Measurements from ENCODE around the gene C1orf21. TPM values are rescaled to one million over a fixed set of nuclear protein-coding genes. Genes with fewer than 3 reads are reported as not detected.

The C1orf21 gene
- total and polyA plus RNA-seq, 12 donors = 20.6 to 76.7 (median 67.5) TPM

- 84 to 85% methylated on average over 8 of the region's 8 CpGs for WGBS, 2 donors
- ATAC-seq (no peak), DNase-seq (no peak)
- no peak for TF ChIP-seq CTCF (IDR thresholded peaks at IDR 0.05)
- Histone ChIP-seq H3K4me1 (peaks cover 0 to 51% (median 42%) of the 10 kb centered on the region in 9 donors), H3K36me3 (peaks cover 0 to 33% (median 6%) of the 10 kb centered on the region in 9 donors), H3K9me3 (no peaks in the 10 kb centered on the region), H3K27me3 (no peaks in the 10 kb centered on the region), H3K4me3 (no peak overlapping the region), H3K27ac (peak overlapping the region in 1 of 10 donors; percentile 41)
- intact Hi-C loops (cut with DNase I) = loop anchor here in 2 of 10 donors (5.0 to 10.0 kb wide), 2 partner anchors 35 to 1218 kb away; no protein-coding TSS in a partner anchor
Measured at GRCh38 chr1:184512724-184513123, 125.9 kb downstream of the C1orf21 start.

- H3K27ac ChIP-seq = peak overlapping the region in 4 of 10 donors; percentile 20 to 41 (median 26)
- ATAC-seq (peak in 3 of 8 donors; percentile 24 to 34 (median 31)), DNase-seq (no peak)
- intact Hi-C loops (cut with DNase I) = loop anchor here in 2 of 10 donors (5.0 to 10.0 kb wide), 2 partner anchors 34 to 1219 kb away; no protein-coding TSS in a partner anchor
- no peaks in the 10 kb centered on the region for H3K9me3 ChIP-seq
- no peak for TF ChIP-seq CTCF (IDR thresholded peaks at IDR 0.05)
- H3K27me3 ChIP-seq = no peaks in the 10 kb centered on the region
- H3K36me3 ChIP-seq = peaks cover 0 to 33% (median 6%) of the 10 kb centered on the region in 9 donors
- no peak overlapping the region for H3K4me3 ChIP-seq
- peaks cover 0 to 51% (median 42%) of the 10 kb centered on the region in 9 donors for H3K4me1 ChIP-seq
- 80 to 84% methylated on average over 3 of the region's 3 CpGs for WGBS, 2 donors
Measured at GRCh38 chr1:184513421-184513820, 126.6 kb downstream of the C1orf21 start.

- H3K4me1 ChIP-seq = peaks cover 4 to 51% (median 42%) of the 10 kb centered on the region in 9 donors
- no peak overlapping the region for H3K4me3 ChIP-seq
- 67 to 80% methylated on average over 4 of the region's 4 CpGs for WGBS, 2 donors
- H3K27ac ChIP-seq = peak overlapping the region in 4 of 10 donors; percentile 20 to 41 (median 26)
- no peaks in the 10 kb centered on the region for H3K9me3 ChIP-seq
- peaks cover 0 to 33% (median 6%) of the 10 kb centered on the region in 9 donors for H3K36me3 ChIP-seq
- intact Hi-C loops (cut with DNase I) = loop anchor here in 2 of 10 donors (5.0 to 10.0 kb wide), 2 partner anchors 33 to 1219 kb away; no protein-coding TSS in a partner anchor
- DNase-seq (no peak), ATAC-seq (peak in 6 of 8 donors; percentile 51 to 84 (median 59))
- H3K27me3 ChIP-seq = no peaks in the 10 kb centered on the region
- no peak for TF ChIP-seq CTCF (IDR thresholded peaks at IDR 0.05)
Measured at GRCh38 chr1:184513966-184514365, 127.1 kb downstream of the C1orf21 start.

- intact Hi-C loops (cut with DNase I) = loop anchor here in 2 of 10 donors (5.0 to 10.0 kb wide), 2 partner anchors 33 to 1220 kb away; no protein-coding TSS in a partner anchor
- H3K4me3 ChIP-seq = no peak overlapping the region
- TF ChIP-seq CTCF (IDR thresholded peaks at IDR 0.05) = no peak
- peak overlapping the region in 3 of 10 donors; percentile 20 to 41 (median 21) for H3K27ac ChIP-seq
- ATAC-seq (no peak), DNase-seq (no peak)
- H3K9me3 ChIP-seq = no peaks in the 10 kb centered on the region
- H3K27me3 ChIP-seq = no peaks in the 10 kb centered on the region
- WGBS, 2 donors = 81 to 86% methylated on average over 2 of the region's 2 CpGs
- H3K36me3 ChIP-seq = peaks cover 0 to 32% (median 6%) of the 10 kb centered on the region in 9 donors
- peaks cover 4 to 51% (median 42%) of the 10 kb centered on the region in 9 donors for H3K4me1 ChIP-seq
Measured at GRCh38 chr1:184514447-184514846, 127.6 kb downstream of the C1orf21 start.

Measured in heart right ventricle (tissue), 16 donors.